Measurements from ENCODE around the gene LIPE.

GRCh38 chr19:42455086-42455485 lies 27.9 kb upstream of the LIPE start:
- TF ChIP-seq TAF1 (IDR thresholded peaks at IDR 0.05; ENCODE audit: low read depth, low read length) (no peak), POLR2A (IDR thresholded peaks at IDR 0.05; ENCODE audit: low read depth, low read length) (no peak), SPI1 (IDR thresholded peaks at IDR 0.05; ENCODE audit: low read depth, low read length) (no peak)

Measured in GM12891 (cell line).